Mucosa of stomach (tissue), 1 donor: Measurements from ENCODE around the gene CAMKK1.

Experiments used
- H3K27me3 ChIP-seq: one replicate; pipeline ENCODE4 v1.7.0; 2013; ENCODE audit warnings: mild to moderate bottlenecking, low read length; ENCODE audit not compliant: control insufficient read depth, insufficient read depth
- H3K36me3 ChIP-seq: one replicate; pipeline ENCODE4 v1.7.0; 2013; ENCODE audit warnings: low read length; ENCODE audit not compliant: control insufficient read depth, insufficient read depth
- H3K4me1 ChIP-seq: one replicate; pipeline ENCODE4 v1.7.0; 2013; ENCODE audit warnings: mild to moderate bottlenecking, low read length; ENCODE audit not compliant: control insufficient read depth, insufficient read depth
- H3K4me3 ChIP-seq: one replicate; pipeline ENCODE4 v1.7.0; 2013; ENCODE audit warnings: low read length
- H3K9ac ChIP-seq: one replicate; pipeline ENCODE4 v1.7.0; 2013; ENCODE audit warnings: mild to moderate bottlenecking, low read length, moderate library complexity
- H3K9me3 ChIP-seq: one replicate; pipeline ENCODE4 v1.7.0; 2013; ENCODE audit warnings: mild to moderate bottlenecking, low read length, moderate library complexity; ENCODE audit not compliant: control insufficient read depth
- donor health status: Pancreatic carcinoma.

The CAMKK1 gene

DNA sequence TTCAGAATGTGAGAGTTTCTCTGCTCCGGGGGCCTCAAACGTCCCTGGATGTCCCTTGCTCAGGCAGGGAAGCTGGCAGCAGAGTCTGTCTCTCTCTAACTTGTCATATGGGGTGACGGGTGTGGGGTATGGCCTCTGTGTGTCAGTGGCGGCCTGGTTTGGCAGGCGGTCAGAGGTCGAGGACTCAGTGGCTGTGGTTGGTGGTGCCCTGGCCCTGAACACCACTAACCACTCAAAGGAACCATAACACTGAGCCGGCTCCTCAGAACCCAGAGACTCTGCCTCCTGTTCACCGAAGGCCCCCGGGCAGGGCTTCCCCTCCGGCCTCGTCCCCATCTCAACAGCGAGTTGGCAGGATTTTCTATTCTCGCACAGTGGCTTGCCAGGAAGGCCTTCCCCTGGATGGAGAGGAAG, 22.7 kb upstream of the CAMKK1 start:
- Histone ChIP-seq H3K27me3 (no peaks in the 10 kb centered on the region), H3K36me3 (no peaks in the 10 kb centered on the region), H3K9me3 (no peaks in the 10 kb centered on the region), H3K4me1 (peaks cover 42% of the 10 kb centered on the region), H3K9ac (no peak overlapping the region), H3K4me3 (no peak overlapping the region)

GRCh38 chr17:3914312-3914670, 21.4 kb upstream of the CAMKK1 start:
- Histone ChIP-seq H3K36me3 (no peaks in the 10 kb centered on the region), H3K9me3 (no peaks in the 10 kb centered on the region), H3K4me1 (peaks cover 42% of the 10 kb centered on the region), H3K9ac (no peak overlapping the region), H3K27me3 (no peaks in the 10 kb centered on the region), H3K4me3 (no peak overlapping the region)

DNA sequence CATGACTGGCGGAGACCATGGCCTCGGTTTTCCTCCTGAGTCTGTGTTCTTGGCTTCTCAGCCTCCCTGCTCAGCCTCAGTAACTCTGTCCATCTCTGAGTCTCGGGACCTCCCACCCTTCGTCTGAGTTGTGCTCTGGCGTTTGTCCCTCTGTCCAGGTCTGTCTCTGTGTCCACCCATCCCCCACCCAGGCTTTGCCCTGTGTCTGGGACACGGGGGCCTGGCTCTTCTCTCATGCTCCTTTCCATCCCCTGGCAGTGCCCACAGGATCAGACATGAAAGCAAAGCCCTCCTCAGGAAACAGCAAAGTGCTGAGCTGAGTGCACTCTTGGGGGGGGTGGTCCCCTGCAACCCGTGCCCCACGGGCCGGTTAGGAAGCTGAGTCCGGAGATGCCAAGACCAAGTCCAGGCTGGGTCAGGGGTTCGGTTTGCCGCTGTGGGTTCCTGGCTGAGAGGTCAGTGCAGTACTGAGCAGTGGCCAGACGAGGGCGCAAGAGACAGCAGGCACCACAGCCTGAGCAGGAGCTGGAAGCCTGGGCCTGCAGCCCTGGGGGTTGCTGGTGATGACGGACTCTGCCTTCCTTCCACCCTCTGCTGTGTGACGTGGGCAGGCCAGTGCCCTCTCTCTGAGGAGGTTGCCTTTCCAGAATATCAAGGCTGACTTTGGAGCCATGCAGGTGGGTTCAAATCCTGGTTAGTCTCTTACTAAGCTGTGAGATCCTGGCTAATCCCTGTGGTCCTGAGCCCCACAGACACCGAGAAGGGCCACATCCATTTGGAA, 20.9 kb upstream of the CAMKK1 start:
- Histone ChIP-seq H3K4me1 (peaks cover 40% of the 10 kb centered on the region), H3K36me3 (no peaks in the 10 kb centered on the region), H3K9me3 (no peaks in the 10 kb centered on the region), H3K4me3 (no peak overlapping the region), H3K27me3 (no peaks in the 10 kb centered on the region), H3K9ac (no peak overlapping the region)

DNA sequence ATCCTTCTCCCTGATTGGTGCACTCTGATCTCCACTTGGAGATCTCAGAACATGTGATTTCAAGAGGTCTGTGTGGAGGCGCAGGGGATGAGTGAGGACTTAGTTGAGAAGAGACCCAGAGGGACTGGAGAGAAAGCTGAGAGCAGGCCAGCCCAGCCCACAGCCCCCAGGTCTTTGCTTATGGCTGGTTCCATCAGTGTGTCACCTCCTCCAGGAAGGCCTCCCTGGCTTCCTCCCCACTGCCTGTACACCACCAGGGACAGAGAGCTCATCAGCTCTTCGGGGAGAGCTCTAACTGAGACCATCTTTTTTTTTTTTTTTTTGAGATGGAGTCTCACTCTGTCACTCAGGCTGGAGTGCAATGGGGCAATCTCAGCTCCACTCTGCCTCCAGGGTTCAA, 20.0 kb upstream of the CAMKK1 start:
- Histone ChIP-seq H3K36me3 (no peaks in the 10 kb centered on the region), H3K4me3 (no peak overlapping the region), H3K4me1 (peaks cover 36% of the 10 kb centered on the region), H3K9me3 (no peaks in the 10 kb centered on the region), H3K9ac (no peak overlapping the region), H3K27me3 (no peaks in the 10 kb centered on the region)

- Histone ChIP-seq H3K4me3 (no peak overlapping the region), H3K9me3 (no peaks in the 10 kb centered on the region), H3K4me1 (peaks cover 23% of the 10 kb centered on the region), H3K27me3 (no peaks in the 10 kb centered on the region), H3K36me3 (no peaks in the 10 kb centered on the region), H3K9ac (no peak overlapping the region)
These were observed 18.6 kb upstream of the CAMKK1 start for GRCh38 chr17:3911271-3912053.

GRCh38 chr17:3910420-3911270, 17.8 kb upstream of the CAMKK1 start:
- Histone ChIP-seq H3K9ac (no peak overlapping the region), H3K9me3 (no peaks in the 10 kb centered on the region), H3K36me3 (no peaks in the 10 kb centered on the region), H3K4me3 (no peak overlapping the region), H3K27me3 (no peaks in the 10 kb centered on the region), H3K4me1 (peaks cover 15% of the 10 kb centered on the region)

DNA sequence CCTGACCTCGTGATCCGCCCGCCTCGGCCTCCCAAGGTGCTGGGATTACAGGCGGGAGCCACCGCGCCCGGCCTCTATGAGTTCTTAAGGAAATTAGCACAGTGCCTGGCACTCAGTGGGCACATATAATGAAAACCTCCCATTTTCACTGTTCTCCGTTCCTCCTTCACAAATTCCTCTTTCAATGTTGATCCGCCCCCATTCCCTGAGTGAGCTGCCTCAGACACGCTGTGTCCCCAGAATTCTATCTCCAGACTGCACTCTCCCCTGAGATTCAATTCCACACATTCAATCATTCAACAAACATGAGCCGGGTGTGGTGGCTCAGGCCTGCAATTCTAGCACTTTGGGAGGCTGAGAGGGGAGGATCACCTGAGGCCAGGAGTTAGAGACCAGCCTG, 16.4 kb upstream of the CAMKK1 start:
- no peak overlapping the region for H3K4me3 ChIP-seq
- no peaks in the 10 kb centered on the region for H3K9me3 ChIP-seq
- H3K36me3 ChIP-seq: no peaks in the 10 kb centered on the region

GRCh38 chr17:3907483-3908216, 14.8 kb upstream of the CAMKK1 start:
- no peak overlapping the region for H3K4me3 ChIP-seq
- no peaks in the 10 kb centered on the region for H3K36me3 ChIP-seq
- no peaks in the 10 kb centered on the region for H3K27me3 ChIP-seq
- H3K9me3 ChIP-seq: no peaks in the 10 kb centered on the region
- H3K9ac ChIP-seq: no peak overlapping the region
- no peaks in the 10 kb centered on the region for H3K4me1 ChIP-seq

More for the DNA sequence above, 16.4 kb upstream of the CAMKK1 start:
- Histone ChIP-seq H3K9ac (no peak overlapping the region), H3K27me3 (no peaks in the 10 kb centered on the region), H3K4me1 (peaks cover 9% of the 10 kb centered on the region)

GRCh38 chr17:3906881-3907280, 14.0 kb upstream of the CAMKK1 start:
- no peaks in the 10 kb centered on the region for H3K27me3 ChIP-seq
- H3K36me3 ChIP-seq: no peaks in the 10 kb centered on the region
- H3K9ac ChIP-seq: no peak overlapping the region
- no peaks in the 10 kb centered on the region for H3K4me1 ChIP-seq
- H3K9me3 ChIP-seq: no peaks in the 10 kb centered on the region
- no peak overlapping the region for H3K4me3 ChIP-seq

DNA sequence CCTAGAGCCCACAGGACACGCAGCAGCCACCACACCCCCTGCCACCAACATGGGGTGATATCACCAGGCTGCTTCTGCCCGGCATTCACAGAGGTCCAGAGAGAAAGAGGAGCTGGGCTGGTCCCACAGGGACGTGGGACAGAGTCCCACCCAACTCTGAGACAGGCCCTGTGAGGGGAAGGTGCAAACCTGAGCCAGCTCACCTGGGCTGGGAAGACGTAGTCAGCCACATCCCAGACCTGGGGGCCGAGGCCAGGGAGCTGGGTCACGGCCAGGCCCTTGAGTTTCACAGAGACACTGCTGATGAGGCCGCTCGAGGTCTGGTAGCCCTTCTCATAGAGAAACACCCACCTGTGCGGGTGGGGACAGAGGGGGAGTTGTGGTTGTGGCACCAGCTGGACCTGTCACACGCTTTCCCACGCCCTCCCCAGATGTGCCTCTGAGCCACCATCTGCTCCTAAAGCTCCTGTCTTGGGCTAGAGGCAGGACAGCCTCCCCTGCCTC, 12.2 kb upstream of the CAMKK1 start:
- Histone ChIP-seq H3K9ac (no peak overlapping the region), H3K4me3 (no peak overlapping the region), H3K9me3 (no peaks in the 10 kb centered on the region), H3K36me3 (no peaks in the 10 kb centered on the region), H3K4me1 (no peaks in the 10 kb centered on the region), H3K27me3 (no peaks in the 10 kb centered on the region)

GRCh38 chr17:3904501-3904900, 11.6 kb upstream of the CAMKK1 start:
- no peak overlapping the region for H3K4me3 ChIP-seq
- no peaks in the 10 kb centered on the region for H3K36me3 ChIP-seq
- no peaks in the 10 kb centered on the region for H3K27me3 ChIP-seq
- H3K4me1 ChIP-seq: no peaks in the 10 kb centered on the region
- H3K9me3 ChIP-seq: no peaks in the 10 kb centered on the region
- H3K9ac ChIP-seq: no peak overlapping the region
